Keratinocyte (primary cell): ENCODE measurements around the gene PLBD2. TPM values are rescaled to one million over a fixed set of nuclear protein-coding genes. Genes with fewer than 3 reads are reported as not detected.
A peak's percentile ranks its signal among the peaks of the same experiment; 100 is the strongest.

Experiments used
- DNase-seq: peaks from one replicate; pipeline ENCODE4 v3.0.0-alpha.2; 2011; ENCODE audit warnings: low read depth, missing footprints, low spot score
- FAIRE-seq: peaks from 2 replicates; lab custom pipeline; 2011; peaks lifted over from hg19 to GRCh38; lab: Jason Lieb, UNC
- H2AFZ ChIP-seq: 2 replicates; pipeline ENCODE4 v1.6.0; 2012; ENCODE audit warnings: low read length, control low read depth, inconsistent platforms; ENCODE audit not compliant: control insufficient read depth
- H3K27ac ChIP-seq: 2 replicates; pipeline ENCODE4 v1.5.1; 2011; ENCODE audit warnings: low read length; ENCODE audit not compliant: control insufficient read depth, insufficient read depth
- H3K27me3 ChIP-seq: 3 replicates; pipeline ENCODE4 v1.6.0; 2011; ENCODE audit warnings: low read length; ENCODE audit not compliant: control insufficient read depth, insufficient read depth; ENCODE audit errors: extremely low read depth
- H3K36me3 ChIP-seq, 2 experiments: 2 replicates in 1 of 2; 3 replicates in 1 of 2; pipeline ENCODE4 v1.5.1; 2011; ENCODE audit warnings: low read length in 2 of 2, mild to moderate bottlenecking in 1 of 2; ENCODE audit not compliant: control insufficient read depth in 2 of 2, insufficient read depth in 2 of 2; ENCODE audit errors: extremely low read depth in 1 of 2
- H3K4me1 ChIP-seq: 3 replicates; pipeline ENCODE4 v1.5.1; 2011; ENCODE audit warnings: low read length; ENCODE audit not compliant: control insufficient read depth, insufficient read depth; ENCODE audit errors: extremely low read depth
- H3K4me2 ChIP-seq: 3 replicates; pipeline ENCODE4 v1.6.0; 2011; ENCODE audit warnings: low read depth, low read length; ENCODE audit not compliant: control insufficient read depth, insufficient read depth; ENCODE audit errors: extremely low read depth
- H3K4me3 ChIP-seq, 3 experiments: fragments of 200-600 bp in 1 of 3; sonication (generic) in 1 of 3; 2 replicates in 2 of 3; 3 replicates in 1 of 3; pipeline ENCODE4 v1.5.1; 2011 to 2016; ENCODE audit warnings: low read length in 3 of 3, mild to moderate bottlenecking in 3 of 3, control low read depth in 2 of 3, inconsistent platforms in 1 of 3, low read depth in 1 of 3, mixed read lengths in 1 of 3, mixed run types in 1 of 3, moderate library complexity in 1 of 3; ENCODE audit not compliant: control insufficient read depth in 2 of 3, insufficient read depth in 2 of 3; ENCODE audit errors: extremely low read depth in 1 of 3
- H3K79me2 ChIP-seq: 2 replicates; pipeline ENCODE4 v1.6.0; 2012; ENCODE audit warnings: low read length; ENCODE audit not compliant: control insufficient read depth, insufficient read depth
- H3K9ac ChIP-seq: 3 replicates; pipeline ENCODE4 v1.6.0; 2011; ENCODE audit warnings: low read length; ENCODE audit not compliant: control insufficient read depth, insufficient read depth; ENCODE audit errors: extremely low read depth
- H3K9me1 ChIP-seq: 3 replicates; pipeline ENCODE4 v1.6.0; 2011; ENCODE audit warnings: low read length; ENCODE audit not compliant: control insufficient read depth, insufficient read depth; ENCODE audit errors: extremely low read depth
- H3K9me3 ChIP-seq: 2 replicates; pipeline ENCODE4 v1.5.1; 2012; ENCODE audit warnings: low read depth, low read length; ENCODE audit not compliant: control insufficient read depth
- H4K20me1 ChIP-seq: 3 replicates; pipeline ENCODE4 v1.6.0; 2011; ENCODE audit warnings: low read length; ENCODE audit not compliant: control insufficient read depth, insufficient read depth; ENCODE audit errors: extremely low read depth
- EZH2 ChIP-seq: IDR thresholded peaks from one replicate; pipeline ENCODE4 v1.6.1; 2012; ENCODE audit warnings: inconsistent platforms, mild to moderate bottlenecking, low read length, moderate library complexity
- dilution Hi-C: fragments of 300-500 bp; cut with MboI; formaldehyde crosslinking; loops from one replicate; pipeline ENCODE4 v1.7.0; 2020; ENCODE audit warnings: low sequenced_read_pairs; ENCODE audit not compliant: extremely low pct_ligation_motif_present
- polyA plus RNA-seq, 5 experiments: library from polyadenylated mRNA; depleted of rRNA in 3 of 5; stranded (reverse) in 3 of 5; stranded (forward) in 1 of 5; unstranded in 1 of 5; fragments of >200 nt; gene quantifications; 1 replicate in 1 of 5; 2 replicates in 3 of 5; 3 replicates in 1 of 5; pipeline versions ENCODE4 v1.2.1 to v1.2.3, GENCODE V29; 2011 to 2012; ENCODE audit warnings: missing spikeins in 2 of 5, low read depth in 1 of 5, low replicate concordance in 1 of 5
- TF ChIP-seq, protein P1 (sequence below), 3 experiments: IDR thresholded peaks in 1 of 3; conservative IDR thresholded peaks in 1 of 3; optimal IDR thresholded peaks in 1 of 3; 2 replicates in 2 of 3; 3 replicates in 1 of 3; pipeline versions ENCODE3 to v1.5.1; 2011; ENCODE audit warnings: low read length in 3 of 3, mild to moderate bottlenecking in 3 of 3, moderate library complexity in 2 of 3, control low read depth in 1 of 3, inconsistent platforms in 1 of 3; ENCODE audit not compliant: insufficient read depth in 2 of 3; ENCODE audit errors: extremely low read depth in 1 of 3

Gene PLBD2
- polyA plus RNA-seq, 1 donor (not counting 4 experiments of a cell fraction or from before 2014, with no cell fraction given): 12.9 TPM

DNA sequence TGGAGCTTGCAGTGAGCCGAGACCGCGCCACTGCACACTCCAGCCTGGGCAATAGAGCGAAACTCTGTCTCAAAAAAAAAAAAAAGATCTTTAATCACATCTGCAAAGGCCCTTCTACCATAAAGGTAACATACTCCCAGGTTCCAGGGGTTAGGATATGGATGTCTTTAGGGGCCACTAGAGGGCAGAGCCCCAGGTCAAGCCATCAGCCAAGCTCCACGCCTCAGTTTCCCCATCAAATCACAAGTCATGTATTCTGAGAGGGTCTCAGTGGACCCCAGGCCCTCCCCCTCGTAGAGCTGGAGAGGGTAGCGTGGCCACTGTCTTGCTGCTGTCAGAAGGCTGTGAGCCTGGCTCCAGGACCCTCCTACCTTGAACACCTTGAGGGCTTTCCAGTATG is 42.2 kb upstream of the PLBD2 start:
- TF ChIP-seq, protein P1, sequence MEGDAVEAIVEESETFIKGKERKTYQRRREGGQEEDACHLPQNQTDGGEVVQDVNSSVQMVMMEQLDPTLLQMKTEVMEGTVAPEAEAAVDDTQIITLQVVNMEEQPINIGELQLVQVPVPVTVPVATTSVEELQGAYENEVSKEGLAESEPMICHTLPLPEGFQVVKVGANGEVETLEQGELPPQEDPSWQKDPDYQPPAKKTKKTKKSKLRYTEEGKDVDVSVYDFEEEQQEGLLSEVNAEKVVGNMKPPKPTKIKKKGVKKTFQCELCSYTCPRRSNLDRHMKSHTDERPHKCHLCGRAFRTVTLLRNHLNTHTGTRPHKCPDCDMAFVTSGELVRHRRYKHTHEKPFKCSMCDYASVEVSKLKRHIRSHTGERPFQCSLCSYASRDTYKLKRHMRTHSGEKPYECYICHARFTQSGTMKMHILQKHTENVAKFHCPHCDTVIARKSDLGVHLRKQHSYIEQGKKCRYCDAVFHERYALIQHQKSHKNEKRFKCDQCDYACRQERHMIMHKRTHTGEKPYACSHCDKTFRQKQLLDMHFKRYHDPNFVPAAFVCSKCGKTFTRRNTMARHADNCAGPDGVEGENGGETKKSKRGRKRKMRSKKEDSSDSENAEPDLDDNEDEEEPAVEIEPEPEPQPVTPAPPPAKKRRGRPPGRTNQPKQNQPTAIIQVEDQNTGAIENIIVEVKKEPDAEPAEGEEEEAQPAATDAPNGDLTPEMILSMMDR (optimal IDR thresholded peaks at IDR 0.05 in 1 of 3, IDR thresholded peaks at IDR 0.05 in 1 of 3, conservative IDR thresholded peaks at IDR 0.05 in 1 of 3; ENCODE audit: extremely low read depth in 1 of 3, insufficient read depth in 2 of 3, low read length in 3 of 3): peak in 2 of 3 experiments; percentile 6 to 18
- no peak for TF ChIP-seq EZH2
- peaks cover 13 to 17% of the 10 kb centered on the region in 2 experiments for H3K36me3 ChIP-seq

DNA sequence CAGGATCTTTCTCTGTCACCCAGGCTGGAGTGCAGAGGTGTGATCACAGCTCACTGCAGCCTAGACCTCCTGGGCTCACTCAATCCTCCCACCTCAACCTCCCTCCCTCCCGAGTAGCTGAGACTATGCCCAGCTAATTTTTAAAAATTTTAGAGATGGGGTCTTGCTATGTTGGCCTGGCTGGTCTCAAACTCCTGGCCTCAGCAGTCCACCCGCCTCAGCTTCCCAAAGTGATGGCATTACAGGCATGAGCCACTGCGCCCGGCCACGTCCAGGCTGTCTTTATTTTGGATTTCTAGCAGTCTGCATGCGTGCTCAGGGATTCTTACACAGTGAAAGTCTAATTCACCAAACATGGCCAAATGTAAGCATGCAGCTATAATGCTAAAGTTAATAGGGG is 41.3 kb upstream of the PLBD2 start:
- Histone ChIP-seq H4K20me1 (no peaks in the 10 kb centered on the region), H3K9ac (no peak overlapping the region), H3K27ac (no peak overlapping the region), H3K4me3 (no peak overlapping the region), H3K4me1 (no peaks in the 10 kb centered on the region), H3K9me3 (no peaks in the 10 kb centered on the region), H3K79me2 (no peaks in the 10 kb centered on the region), H3K9me1 (no peaks in the 10 kb centered on the region), H2AFZ (no peak overlapping the region), H3K4me2 (no peak overlapping the region), H3K36me3 (peaks cover 13 to 17% of the 10 kb centered on the region in 2 experiments), H3K27me3 (no peaks in the 10 kb centered on the region)
- TF ChIP-seq, protein P1 (optimal IDR thresholded peaks at IDR 0.05 in 1 of 3, IDR thresholded peaks at IDR 0.05 in 1 of 3, conservative IDR thresholded peaks at IDR 0.05 in 1 of 3; ENCODE audit: extremely low read depth in 1 of 3, insufficient read depth in 2 of 3, low read length in 3 of 3): no peak
- no peak for TF ChIP-seq EZH2
- no peak for DNase-seq
- dilution Hi-C loops: no loop called here
- no peak for FAIRE-seq

More for the DNA sequence above, 42.2 kb upstream of the PLBD2 start:
- no peaks in the 10 kb centered on the region for H3K27me3 ChIP-seq
- H3K9me3 ChIP-seq: no peaks in the 10 kb centered on the region
- FAIRE-seq (no peak), DNase-seq (no peak)
- no peaks in the 10 kb centered on the region for H3K4me1 ChIP-seq
- H2AFZ ChIP-seq: no peak overlapping the region
- no peak overlapping the region for H3K4me3 ChIP-seq
- H3K4me2 ChIP-seq: no peak overlapping the region
- no peaks in the 10 kb centered on the region for H3K9me1 ChIP-seq
- H3K9ac ChIP-seq: no peak overlapping the region
- H3K27ac ChIP-seq: no peak overlapping the region
- H3K79me2 ChIP-seq: no peaks in the 10 kb centered on the region
- dilution Hi-C loops: no loop called here
- H4K20me1 ChIP-seq: no peaks in the 10 kb centered on the region
